IMR-90 (cell line): ENCODE data around the gene KLK5. TPM values are rescaled to one million over a fixed set of nuclear protein-coding genes. Genes with fewer than 3 reads are reported as not detected.

Experiments used
- ATAC-seq: fragments of 200-7000 bp; cut with Tn5 transposase; 2 replicates; pipeline ENCODE4 v1.9.1; 2020; ENCODE audit warnings: low read depth, mild to moderate bottlenecking, moderate library complexity
- BruUV-seq: library from RNA; stranded (reverse); fragments of 400-500 nt; replicated peaks from 2 replicates; lab custom pipeline; 2021; lab: Mats Ljungman, UMichigan
- CTCF ChIA-PET: fragments of 300-600 bp; formaldehyde crosslinking; extraction: SDS; loops from one replicate; lab custom pipeline; 2021; ENCODE audit warnings: antibody characterized with exemption; lab: Yijun Ruan, JAX
- POLR2A ChIA-PET: fragments of 300-600 bp; sonication (Branson Sonifier 250); formaldehyde crosslinking; loops from one replicate; lab custom pipeline; 2022; ENCODE audit warnings: antibody characterized with exemption; ENCODE audit not compliant: unreplicated experiment; lab: Charles Lee
- DNase-seq: peaks from one replicate; pipeline ENCODE4 v3.0.0; 2013
- H2AFZ ChIP-seq: replicated peaks from 2 replicates; pipeline ENCODE3; 2013; ENCODE audit warnings: low read length, mild to moderate bottlenecking; ENCODE audit not compliant: poor library complexity
- H2AK5ac ChIP-seq: 2 replicates; pipeline ENCODE4 v1.6.1; 2013; ENCODE audit warnings: low read depth, low read length, inconsistent platforms
- H2AK9ac ChIP-seq: replicated peaks from 2 replicates; pipeline ENCODE3; 2013; ENCODE audit warnings: mild to moderate bottlenecking, low read depth, low read length, moderate library complexity; ENCODE audit not compliant: poor library complexity
- H2BK120ac ChIP-seq: 2 replicates; pipeline ENCODE4 v1.6.1; 2013; ENCODE audit warnings: low read depth, low read length, inconsistent platforms
- H2BK15ac ChIP-seq: 3 replicates; pipeline ENCODE4 v1.6.1; 2013; ENCODE audit warnings: low read depth, low read length, inconsistent platforms
- H2BK20ac ChIP-seq: 2 replicates; pipeline ENCODE4 v1.6.1; 2013; ENCODE audit warnings: low read depth, mild to moderate bottlenecking, inconsistent platforms, low read length, moderate library complexity
- H2BK5ac ChIP-seq: 2 replicates; pipeline ENCODE4 v1.6.1; 2013; ENCODE audit warnings: mild to moderate bottlenecking, low read depth, low read length, inconsistent platforms; ENCODE audit not compliant: poor library complexity, severe bottlenecking
- H3K14ac ChIP-seq: replicated peaks from 2 replicates; pipeline ENCODE4 v1.6.1; 2013; ENCODE audit warnings: low read depth, low read length, inconsistent platforms
- H3K18ac ChIP-seq: 2 replicates; pipeline ENCODE4 v1.6.1; 2013; ENCODE audit warnings: low read depth, low read length, control low read depth
- H3K23ac ChIP-seq: 2 replicates; pipeline ENCODE4 v1.6.1; 2013; ENCODE audit warnings: low read depth, low read length, inconsistent platforms
- H3K27ac ChIP-seq: 2 replicates; pipeline ENCODE4 v1.5.1; 2013; ENCODE audit warnings: mild to moderate bottlenecking, control low read depth, low read length; ENCODE audit not compliant: insufficient read depth
- H3K27me3 ChIP-seq: 2 replicates; pipeline ENCODE4 v1.6.1; 2013; ENCODE audit warnings: low read length; ENCODE audit not compliant: control insufficient read depth, insufficient read depth
- H3K36me3 ChIP-seq: 2 replicates; pipeline ENCODE4 v1.6.1; 2013; ENCODE audit warnings: low read length, mixed read lengths; ENCODE audit not compliant: control insufficient read depth, insufficient read depth
- H3K4ac ChIP-seq: 2 replicates; pipeline ENCODE4 v1.6.1; 2013; ENCODE audit warnings: low read depth, low read length, inconsistent platforms
- H3K4me1 ChIP-seq: 2 replicates; pipeline ENCODE4 v1.6.1; 2013; ENCODE audit warnings: low read length, mixed read lengths; ENCODE audit not compliant: control insufficient read depth, insufficient read depth
- H3K4me2 ChIP-seq: 2 replicates; pipeline ENCODE4 v1.6.1; 2013; ENCODE audit warnings: low read depth, mild to moderate bottlenecking, control low read depth, low read length, moderate library complexity
- H3K4me3 ChIP-seq: 2 replicates; pipeline ENCODE4 v1.5.1; 2013; ENCODE audit warnings: low read depth, mild to moderate bottlenecking, control low read depth, low read length, moderate library complexity; ENCODE audit not compliant: insufficient read depth
- H3K56ac ChIP-seq: 2 replicates; pipeline ENCODE4 v1.6.1; 2013; ENCODE audit warnings: low read length, inconsistent platforms; ENCODE audit not compliant: insufficient read depth; ENCODE audit errors: extremely low read depth
- H3K79me1 ChIP-seq, 2 experiments: 2 replicates each; pipeline ENCODE4 v1.6.1; 2013; ENCODE audit warnings: low read length in 2 of 2, inconsistent platforms in 1 of 2, low read depth in 1 of 2
- H3K9ac ChIP-seq: 2 replicates; pipeline ENCODE4 v1.6.1; 2013; ENCODE audit warnings: low read depth, low read length, control low read depth
- H3K9me1 ChIP-seq: 2 replicates; pipeline ENCODE4 v1.6.1; 2013; ENCODE audit warnings: low read length, inconsistent platforms; ENCODE audit not compliant: insufficient read depth
- H3K9me3 ChIP-seq: 2 replicates; pipeline ENCODE4 v1.6.1; 2013; ENCODE audit warnings: low read length; ENCODE audit not compliant: control insufficient read depth, insufficient read depth
- H4K20me1 ChIP-seq: 2 replicates; pipeline ENCODE4 v1.6.1; 2013; ENCODE audit warnings: low read length, inconsistent platforms; ENCODE audit not compliant: insufficient read depth
- H4K5ac ChIP-seq: 2 replicates; pipeline ENCODE4 v1.6.1; 2013; ENCODE audit warnings: mild to moderate bottlenecking, low read depth, low read length, control low read depth
- H4K8ac ChIP-seq, 2 experiments: 2 replicates each; pipeline ENCODE4 v1.6.1; 2013; ENCODE audit warnings: low read depth in 2 of 2, low read length in 2 of 2, control low read depth in 1 of 2, inconsistent platforms in 1 of 2
- H4K91ac ChIP-seq: 2 replicates; pipeline ENCODE4 v1.6.1; 2013; ENCODE audit warnings: low read depth, low read length, inconsistent platforms; ENCODE audit not compliant: insufficient read depth
- BHLHE40 ChIP-seq: fragments of 150-350 bp; IDR thresholded peaks from 2 replicates; pipeline ENCODE4 v1.6.1; 2016; ENCODE audit warnings: mild to moderate bottlenecking, low read depth, low read length
- CEBPB ChIP-seq: IDR thresholded peaks from 2 replicates; pipeline ENCODE4 v1.6.1; 2012; ENCODE audit warnings: low read depth, low read length, improper control_type of control experiment
- CHD1 ChIP-seq: IDR thresholded peaks from 2 replicates; pipeline ENCODE4 v1.6.1; 2012; ENCODE audit warnings: low read depth, low read length, improper control_type of control experiment
- FOS ChIP-seq: fragments of 150-350 bp; IDR thresholded peaks from 2 replicates; pipeline ENCODE4 v1.6.1; 2016; ENCODE audit warnings: low read depth, low read length
- MAZ ChIP-seq: IDR thresholded peaks from 2 replicates; pipeline ENCODE4 v1.6.1; 2012; ENCODE audit warnings: low read depth, mild to moderate bottlenecking, low read length, improper control_type of control experiment, moderate library complexity, borderline replicate concordance
- MXI1 ChIP-seq: IDR thresholded peaks from 2 replicates; pipeline ENCODE4 v1.6.1; 2012; ENCODE audit warnings: low read depth, mild to moderate bottlenecking, low read length, moderate library complexity, borderline replicate concordance
- NFE2L2 ChIP-seq: fragments of 150-350 bp; IDR thresholded peaks from 2 replicates; pipeline ENCODE4 v1.6.1; 2016; ENCODE audit warnings: low read depth, mild to moderate bottlenecking, low read length
- POLR2A ChIP-seq: IDR thresholded peaks from 2 replicates; pipeline ENCODE4 v1.6.1; 2012; ENCODE audit warnings: mild to moderate bottlenecking, low read depth, low read length
- RCOR1 ChIP-seq: IDR thresholded peaks from 2 replicates; pipeline ENCODE4 v1.6.1; 2012; ENCODE audit warnings: mild to moderate bottlenecking, low read length, improper control_type of control experiment; ENCODE audit not compliant: insufficient replicate concordance
- RFX5 ChIP-seq: IDR thresholded peaks from 2 replicates; pipeline ENCODE4 v1.8.0; 2012; ENCODE audit warnings: low read depth, mild to moderate bottlenecking, low read length, moderate library complexity
- SMC3 ChIP-seq: fragments of 150-350 bp; IDR thresholded peaks from 2 replicates; pipeline ENCODE4 v1.6.1; 2016; ENCODE audit warnings: low read depth, mild to moderate bottlenecking, antibody characterized with exemption, low read length, moderate library complexity
- WGBS, 2 experiments: methylation state at CpG; one replicate each; pipeline versions ENCODE4 v1.1.5 to v1.1.7; 2013; ENCODE audit warnings: missing lambda C conversion rate in 2 of 2; ENCODE audit not compliant: insufficient read length in 1 of 2; ENCODE audit errors: extremely low coverage in 2 of 2; 5-methylcytosine and 5-hydroxymethylcytosine counted together
- dilution Hi-C: fragments of 300-500 bp; cut with HindIII; formaldehyde crosslinking; loops from one replicate; pipeline ENCODE4 v1.14.3; 2018; ENCODE audit warnings: low sequenced_read_pairs; ENCODE audit not compliant: unreplicated experiment
- in situ Hi-C: fragments of 300-500 bp; cut with MboI; formaldehyde crosslinking; loops from 3 replicates; pipeline ENCODE4 v1.14.3; 2019; ENCODE audit warnings: low sequenced_read_pairs, inconsistent platforms, mixed read lengths
- intact Hi-C: fragments of 100-400 bp; cut with micrococcal nuclease; formaldehyde crosslinking; loops from 2 replicates; pipeline ENCODE4 v1.10.0; 2022
- polyA plus RNA-seq, 3 experiments: library from polyadenylated mRNA; depleted of rRNA; stranded (reverse); fragments of >200 nt; gene quantifications; 2 replicates each; pipeline ENCODE4 v1.2.3, GENCODE V29; 2012; ENCODE audit warnings: low replicate concordance in 1 of 3
- total RNA-seq: library from RNA; depleted of rRNA; stranded (reverse); fragments of >200 nt; gene quantifications from 2 replicates; pipeline ENCODE4 v1.2.3, GENCODE V29; 2012
- TF ChIP-seq, protein P1 (sequence below): conservative IDR thresholded peaks from 2 replicates; pipeline ENCODE4 v1.5.1; 2012; ENCODE audit warnings: mild to moderate bottlenecking, low read depth, low read length, improper control_type of control experiment

KLK5 gene
- total and polyA plus RNA-seq, 2 of the 4 experiments (the other 2 are of a cell fraction), result not detected

GRCh38 chr19:51000426-51000825, 47.6 kb upstream of the KLK5 start:
- no peak overlapping the region for H3K18ac ChIP-seq
- no peak overlapping the region for H2AK9ac ChIP-seq
- no peak overlapping the region for H2BK5ac ChIP-seq
- no peaks in the 10 kb centered on the region for H3K9me1 ChIP-seq
- no peak overlapping the region for H3K23ac ChIP-seq
- dilution Hi-C loops, result no loop called here
- no peak overlapping the region for H3K56ac ChIP-seq
- H3K9me3 ChIP-seq, result peaks cover 14% of the 10 kb centered on the region
- BruUV-seq, result no TSS peak
- no peaks in the 10 kb centered on the region for H3K27me3 ChIP-seq
- H4K91ac ChIP-seq, result no peak overlapping the region
- H2BK15ac ChIP-seq, result no peak overlapping the region
- H2BK20ac ChIP-seq, result no peak overlapping the region
- POLR2A ChIA-PET, result no interaction called here
- no peaks in the 10 kb centered on the region; the same call in 1 of the 2 replicates for H4K20me1 ChIP-seq
- no peak overlapping the region for H4K5ac ChIP-seq
- no peaks in the 10 kb centered on the region for H3K4me1 ChIP-seq
- 70% methylated on average over 4 of the region's 10 CpGs; no CpG with 5 or more reads in 1 of the 2 experiments for WGBS, 2 experiments
- H3K27ac ChIP-seq, result no peak overlapping the region
- H3K9ac ChIP-seq, result no peak overlapping the region
- H4K8ac ChIP-seq, result no peak overlapping the region
- CTCF ChIA-PET, result no interaction called here
- DNase-seq, result no peak
- no peak for TF ChIP-seq MAZ
- TF ChIP-seq CHD1, result no peak
- no peak for TF ChIP-seq SMC3
- TF ChIP-seq CEBPB, result no peak
- no peak for TF ChIP-seq RFX5
- TF ChIP-seq, protein P1, sequence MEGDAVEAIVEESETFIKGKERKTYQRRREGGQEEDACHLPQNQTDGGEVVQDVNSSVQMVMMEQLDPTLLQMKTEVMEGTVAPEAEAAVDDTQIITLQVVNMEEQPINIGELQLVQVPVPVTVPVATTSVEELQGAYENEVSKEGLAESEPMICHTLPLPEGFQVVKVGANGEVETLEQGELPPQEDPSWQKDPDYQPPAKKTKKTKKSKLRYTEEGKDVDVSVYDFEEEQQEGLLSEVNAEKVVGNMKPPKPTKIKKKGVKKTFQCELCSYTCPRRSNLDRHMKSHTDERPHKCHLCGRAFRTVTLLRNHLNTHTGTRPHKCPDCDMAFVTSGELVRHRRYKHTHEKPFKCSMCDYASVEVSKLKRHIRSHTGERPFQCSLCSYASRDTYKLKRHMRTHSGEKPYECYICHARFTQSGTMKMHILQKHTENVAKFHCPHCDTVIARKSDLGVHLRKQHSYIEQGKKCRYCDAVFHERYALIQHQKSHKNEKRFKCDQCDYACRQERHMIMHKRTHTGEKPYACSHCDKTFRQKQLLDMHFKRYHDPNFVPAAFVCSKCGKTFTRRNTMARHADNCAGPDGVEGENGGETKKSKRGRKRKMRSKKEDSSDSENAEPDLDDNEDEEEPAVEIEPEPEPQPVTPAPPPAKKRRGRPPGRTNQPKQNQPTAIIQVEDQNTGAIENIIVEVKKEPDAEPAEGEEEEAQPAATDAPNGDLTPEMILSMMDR, result no peak
- TF ChIP-seq RCOR1, result no peak
- TF ChIP-seq BHLHE40, result no peak
- no peak for TF ChIP-seq POLR2A
- no peak for TF ChIP-seq MXI1
- no peak for TF ChIP-seq FOS
- TF ChIP-seq NFE2L2, result no peak
- no peak overlapping the region for H3K14ac ChIP-seq
- in situ Hi-C loops, result no loop called here
- no peak for ATAC-seq
- no peaks in the 10 kb centered on the region for H3K36me3 ChIP-seq
- H2AK5ac ChIP-seq, result no peak overlapping the region
- no peak overlapping the region for H3K4me3 ChIP-seq
- H3K4me2 ChIP-seq, result no peak overlapping the region
- no peak overlapping the region for H2AFZ ChIP-seq
- H2BK120ac ChIP-seq, result no peak overlapping the region
- intact Hi-C loops, result no loop called here
- no peak overlapping the region for H3K4ac ChIP-seq
- no peaks in the 10 kb centered on the region for H3K79me1 ChIP-seq
